Naive thymus-derived CD4-positive, alpha-beta T cell (primary cell): ENCODE measurements around the gene UBASH3B. TPM values are rescaled to one million over a fixed set of nuclear protein-coding genes. Genes with fewer than 3 reads are reported as not detected.
A peak's percentile ranks its signal among the peaks of the same experiment; 100 is the strongest.

Experiments
- ATAC-seq: fragments of 150-1000 bp; cut with Tn5 transposase; 2 replicates; pipeline ENCODE4 v1.10.0; 2021; ENCODE audit warnings: mild to moderate bottlenecking, moderate library complexity
- CTCF ChIA-PET: fragments of 350-600 bp; sonication (Branson Sonifier 250); formaldehyde crosslinking; loops from one replicate; lab custom pipeline; 2021; ENCODE audit warnings: antibody characterized with exemption; lab: Charles Lee
- POLR2A ChIA-PET: fragments of 350-600 bp; sonication (Branson Sonifier 250); formaldehyde crosslinking; loops from one replicate; lab custom pipeline; 2021; ENCODE audit warnings: antibody characterized with exemption, inconsistent platforms; lab: Charles Lee
- DNase-seq, 9 donors: peaks; one replicate each; pipeline versions ENCODE4 v3.0.0 to v3.0.0-alpha.2; 2020 to 2022; ENCODE audit warnings: mixed read lengths in 1 of 9
- H3K27ac ChIP-seq: one replicate; pipeline ENCODE4 v1.7.0; 2013; ENCODE audit warnings: mild to moderate bottlenecking, low read depth, low read length, moderate library complexity
- H3K27me3 ChIP-seq, 2 donors: one replicate each; pipeline ENCODE4 v1.7.0; 2013; ENCODE audit warnings: low read length in 2 of 2, mild to moderate bottlenecking in 2 of 2, moderate library complexity in 2 of 2; ENCODE audit not compliant: control insufficient read depth in 2 of 2, insufficient read depth in 2 of 2
- H3K36me3 ChIP-seq, 3 experiments: 1 replicate in 2 of 3; 2 replicates in 1 of 3; pipeline ENCODE4 v1.7.0; 2013; ENCODE audit warnings: low read length in 3 of 3, mild to moderate bottlenecking in 3 of 3, moderate library complexity in 1 of 3; ENCODE audit not compliant: insufficient read depth in 3 of 3, control insufficient read depth in 2 of 3
- H3K4me1 ChIP-seq, 2 donors: one replicate each; pipeline ENCODE4 v1.7.0; 2013; ENCODE audit warnings: low read length in 2 of 2, mild to moderate bottlenecking in 2 of 2, moderate library complexity in 1 of 2; ENCODE audit not compliant: control insufficient read depth in 2 of 2, insufficient read depth in 2 of 2
- H3K4me3 ChIP-seq: 2 replicates; pipeline ENCODE4 v1.7.0; 2013; ENCODE audit warnings: mild to moderate bottlenecking, low read length
- H3K9me3 ChIP-seq, 3 experiments: 1 replicate in 2 of 3; 2 replicates in 1 of 3; pipeline ENCODE4 v1.7.0; 2013; ENCODE audit warnings: low read length in 3 of 3; ENCODE audit not compliant: control insufficient read depth in 2 of 3
- H3K27ac Mint-ChIP-seq, 9 donors: one replicate each; pipeline ENCODE4 v1.8.0; 2020 to 2022; ENCODE audit warnings: mixed read lengths in 9 of 9, mild to moderate bottlenecking in 8 of 9, moderate library complexity in 5 of 9, inconsistent platforms in 2 of 9
- H3K27me3 Mint-ChIP-seq, 5 donors: one replicate each; pipeline ENCODE4 v1.8.0; 2021 to 2022; ENCODE audit warnings: mixed read lengths in 5 of 5, mild to moderate bottlenecking in 1 of 5
- H3K36me3 Mint-ChIP-seq, 5 donors: one replicate each; pipeline ENCODE4 v1.8.0; 2020 to 2022; ENCODE audit warnings: mixed read lengths in 5 of 5, mild to moderate bottlenecking in 3 of 5, inconsistent platforms in 1 of 5
- H3K4me1 Mint-ChIP-seq, 7 donors: one replicate each; pipeline ENCODE4 v1.8.0; 2020 to 2022; ENCODE audit warnings: mixed read lengths in 7 of 7, mild to moderate bottlenecking in 3 of 7, inconsistent platforms in 1 of 7
- H3K4me3 Mint-ChIP-seq, 10 donors: one replicate each; pipeline ENCODE4 v1.8.0; 2020 to 2022; ENCODE audit warnings: mild to moderate bottlenecking in 10 of 10, mixed read lengths in 10 of 10, moderate library complexity in 6 of 10, inconsistent platforms in 2 of 10
- H3K9me3 Mint-ChIP-seq, 11 donors: one replicate each; pipeline ENCODE4 v1.8.0; 2020 to 2022; ENCODE audit warnings: mixed read lengths in 11 of 11, mild to moderate bottlenecking in 4 of 11, inconsistent platforms in 1 of 11, moderate library complexity in 1 of 11
- intact Hi-C, 2 donors: fragments of 100-400 bp; cut with micrococcal nuclease; formaldehyde crosslinking; loops; one replicate each; pipeline ENCODE4 v1.15.1; 2023
- polyA plus RNA-seq, 2 donors: library from polyadenylated mRNA; unstranded; fragments of 300-500 nt; fragmentation: Illumina TruSeq; gene quantifications; one replicate each; pipeline ENCODE4 v1.2.3, GENCODE V29; 2021
- total RNA-seq, 6 experiments: library from RNA in 5 of 6; stranded (reverse) in 5 of 6; gene quantifications; 1 replicate in 5 of 6; 2 replicates in 1 of 6; pipeline ENCODE4 v1.2.3 and lab custom pipeline; 2021 to 2026

The UBASH3B gene
- total and polyA plus RNA-seq, 7 experiments from 2014 or later, result 10.3 to 49.8 (median 42.3) TPM

DNA sequence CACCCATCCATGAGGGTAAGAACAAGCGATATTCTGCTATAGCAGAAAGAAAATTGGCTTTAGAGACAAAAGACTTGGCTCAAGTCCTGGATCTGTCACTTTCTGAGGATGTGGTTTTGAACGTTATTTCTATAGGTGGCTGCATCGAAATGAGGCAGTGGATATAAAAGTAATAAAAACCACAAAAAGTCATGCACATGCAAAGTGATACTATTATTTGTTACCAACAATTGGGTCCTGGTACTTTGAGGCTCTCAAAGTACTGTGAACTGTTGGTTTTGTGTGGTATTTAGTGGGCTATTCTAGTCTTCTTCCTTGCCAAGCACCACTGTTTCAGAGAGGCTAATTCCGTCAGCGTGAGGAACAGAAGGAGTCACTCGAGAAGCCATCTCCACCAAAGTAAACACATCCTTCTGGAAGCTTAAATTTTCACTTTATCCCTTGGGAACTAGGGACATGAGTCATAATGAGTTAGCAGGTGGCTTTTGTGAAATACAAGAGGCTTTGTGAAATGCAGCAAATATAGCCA, 13.1 kb downstream of the UBASH3B start:
- Mint-ChIP-seq H3K27me3 (peaks cover 0 to 9% (median 0%) of the 10 kb centered on the region in 5 donors), H3K4me1 (peaks cover 36 to 91% (median 77%) of the 10 kb centered on the region in 7 donors), H3K9me3 (peaks cover 0 to 8% (median 4%) of the 10 kb centered on the region in 11 donors), H3K4me3 (peak overlapping the region; percentile 9 to 77 (median 62)), H3K27ac (peak overlapping the region in 8 of 9 donors; percentile 79 to 99 (median 90)), H3K36me3 (peaks cover 0 to 34% (median 18%) of the 10 kb centered on the region in 5 donors)
- DNase-seq, result peak in 6 of 9 donors; percentile 22 to 68 (median 52)
- peaks cover 0 to 10% (median 0%) of the 10 kb centered on the region in 3 experiments for H3K36me3 ChIP-seq
- no peaks in the 10 kb centered on the region for H3K27me3 ChIP-seq
- ChIA-PET CTCF (interaction anchor here (0.8 to 4.0 kb wide), 5 partner anchors 27 to 387 kb away, joined by 3 to 28 read pairs (median 3); no protein-coding TSS in a partner anchor), POLR2A (interaction anchor here (0.8 to 6.1 kb wide), 13 partner anchors 10 to 88 kb away, joined by 3 to 47 read pairs (median 5); partner anchors contain the start of gene UBASH3B)
- intact Hi-C loops, result loop anchor here in 1 of 2 donors (1.0 kb wide), 1 partner anchor 12 kb away; no protein-coding TSS in a partner anchor
- peak overlapping the region; percentile 55 for H3K27ac ChIP-seq
- H3K4me1 ChIP-seq, result peaks cover 45 to 53% of the 10 kb centered on the region in 2 donors
- H3K4me3 ChIP-seq, result no peak overlapping the region
- peak; percentile 47 for ATAC-seq
- H3K9me3 ChIP-seq, result no peaks in the 10 kb centered on the region

DNA sequence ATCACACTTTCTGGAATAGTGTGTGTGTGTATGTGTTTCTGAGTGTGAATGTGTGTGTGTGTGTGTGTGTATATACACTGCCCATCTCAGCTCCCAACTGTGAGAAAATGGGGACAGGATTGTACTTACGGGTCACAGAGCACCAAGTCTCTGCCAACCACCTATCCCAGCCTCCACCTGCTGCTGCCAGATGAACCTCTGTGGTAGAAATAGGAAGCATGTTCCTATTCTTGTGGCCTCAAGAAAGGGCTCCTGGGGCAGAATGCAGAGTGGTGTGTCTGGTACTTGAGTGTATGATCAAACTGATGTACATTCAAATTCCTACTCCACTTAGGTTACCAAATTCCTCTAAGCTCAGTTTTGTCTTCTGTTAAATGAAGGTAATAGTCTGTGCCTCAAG, 14.6 kb downstream of the UBASH3B start:
- ATAC-seq, result no peak
- H3K27me3 Mint-ChIP-seq, result peaks cover 0 to 9% (median 0%) of the 10 kb centered on the region in 5 donors
- Histone ChIP-seq H3K4me1 (peaks cover 54 to 60% of the 10 kb centered on the region in 2 donors), H3K9me3 (no peaks in the 10 kb centered on the region), H3K27me3 (no peaks in the 10 kb centered on the region), H3K27ac (peak overlapping the region; percentile 55), H3K4me3 (no peak overlapping the region), H3K36me3 (no peaks in the 10 kb centered on the region)
- DNase-seq, result no peak
- H3K9me3 Mint-ChIP-seq, result peaks cover 0 to 8% (median 4%) of the 10 kb centered on the region in 11 donors
- H3K36me3 Mint-ChIP-seq, result peaks cover 0 to 29% (median 18%) of the 10 kb centered on the region in 5 donors
- peaks cover 37 to 95% (median 78%) of the 10 kb centered on the region in 7 donors for H3K4me1 Mint-ChIP-seq
- intact Hi-C loops, result no loop called here
- peak overlapping the region in 9 of 10 donors; percentile 4 to 73 (median 44) for H3K4me3 Mint-ChIP-seq
- CTCF ChIA-PET, result interaction anchor here (0.9 to 4.0 kb wide), 5 partner anchors 14 to 85 kb away, joined by 3 to 28 read pairs (median 3); no protein-coding TSS in a partner anchor
- H3K27ac Mint-ChIP-seq, result peak overlapping the region in 8 of 9 donors; percentile 69 to 99 (median 92)
- POLR2A ChIA-PET, result interaction anchor here (0.8 to 6.1 kb wide), 10 partner anchors 12 to 164 kb away, joined by 3 to 47 read pairs (median 6); partner anchors contain the start of gene UBASH3B

DNA sequence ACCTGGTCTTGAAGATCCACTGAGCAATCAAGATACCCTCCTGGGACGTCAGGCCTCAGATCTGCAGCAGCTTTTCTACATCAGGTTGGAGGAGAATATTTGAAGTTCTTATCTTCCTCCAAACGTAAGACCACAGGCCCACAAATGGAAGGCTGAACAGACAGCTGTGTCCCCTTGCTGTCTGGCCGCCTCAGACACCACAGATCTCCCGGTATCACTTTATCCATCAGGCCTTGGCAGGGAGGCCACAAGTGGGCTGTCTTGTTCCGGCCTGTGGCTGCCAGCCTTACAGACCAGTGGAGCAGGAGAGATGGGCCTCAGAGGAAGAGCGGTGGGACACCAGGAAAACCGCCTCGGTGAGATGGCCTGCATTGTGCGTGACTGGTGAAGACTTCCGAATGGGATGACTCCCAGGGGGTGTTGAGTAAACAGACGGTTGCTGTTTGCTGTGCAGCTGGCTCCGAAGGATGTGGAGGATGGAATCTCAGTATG, 15.9 kb downstream of the UBASH3B start:
- H3K9me3 Mint-ChIP-seq, result peaks cover 0 to 8% (median 4%) of the 10 kb centered on the region in 11 donors
- H3K27me3 Mint-ChIP-seq, result peaks cover 0 to 9% (median 0%) of the 10 kb centered on the region in 5 donors
- POLR2A ChIA-PET, result interaction anchor here (1.4 to 6.1 kb wide), 4 partner anchors 8 to 25 kb away, joined by 4 to 47 read pairs (median 26); partner anchors contain the start of gene UBASH3B
- peak overlapping the region in 4 of 10 donors; percentile 12 to 60 (median 26) for H3K4me3 Mint-ChIP-seq
- Histone ChIP-seq H3K27me3 (no peaks in the 10 kb centered on the region), H3K4me1 (peaks cover 61 to 69% of the 10 kb centered on the region in 2 donors), H3K9me3 (no peaks in the 10 kb centered on the region), H3K27ac (no peak overlapping the region), H3K36me3 (no peaks in the 10 kb centered on the region), H3K4me3 (no peak overlapping the region)
- H3K27ac Mint-ChIP-seq, result peak overlapping the region in 8 of 9 donors; percentile 58 to 99 (median 84)
- H3K36me3 Mint-ChIP-seq, result peaks cover 0 to 26% (median 18%) of the 10 kb centered on the region in 5 donors
- ATAC-seq (no peak), DNase-seq (no peak)
- CTCF ChIA-PET, result interaction anchor here (2.0 to 4.5 kb wide), 2 partner anchors 15 to 84 kb away, joined by 8 to 29 read pairs; no protein-coding TSS in a partner anchor
- H3K4me1 Mint-ChIP-seq, result peaks cover 44 to 98% (median 82%) of the 10 kb centered on the region in 7 donors
- intact Hi-C loops, result no loop called here

DNA sequence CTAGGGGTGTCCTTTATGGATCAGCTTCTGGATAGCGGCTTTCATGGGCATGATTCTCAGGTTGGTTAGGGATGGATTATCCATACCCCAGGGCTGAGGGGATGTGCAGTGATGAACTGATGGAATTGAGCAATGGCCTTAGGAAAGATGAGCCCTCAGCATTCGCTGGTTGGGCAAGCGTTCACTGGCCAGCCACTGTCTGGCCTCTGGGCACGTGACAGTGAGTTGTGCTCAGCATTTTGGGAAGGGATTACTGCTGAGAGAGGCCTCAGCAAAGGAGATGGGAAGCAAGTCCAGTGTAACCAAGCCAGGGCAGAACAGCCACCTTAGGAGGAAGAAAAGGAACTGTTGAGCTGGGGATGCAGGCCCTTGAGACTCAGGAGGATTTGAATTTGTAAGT, 17.4 kb downstream of the UBASH3B start:
- intact Hi-C loops, result no loop called here
- ChIA-PET CTCF (interaction anchor here (1.9 to 4.5 kb wide), 3 partner anchors 12 to 83 kb away, joined by 5 to 29 read pairs (median 17); no protein-coding TSS in a partner anchor), POLR2A (interaction anchor here (2.4 to 4.5 kb wide), 3 partner anchors 12 to 25 kb away, joined by 6 to 64 read pairs (median 34); no protein-coding TSS in a partner anchor)
- Histone ChIP-seq H3K27me3 (no peaks in the 10 kb centered on the region), H3K4me1 (peaks cover 51 to 77% of the 10 kb centered on the region in 2 donors), H3K36me3 (no peaks in the 10 kb centered on the region), H3K4me3 (no peak overlapping the region), H3K9me3 (no peaks in the 10 kb centered on the region), H3K27ac (no peak overlapping the region)
- Mint-ChIP-seq H3K36me3 (peaks cover 0 to 19% (median 16%) of the 10 kb centered on the region in 5 donors), H3K4me1 (peaks cover 38 to 98% (median 84%) of the 10 kb centered on the region in 7 donors), H3K27me3 (peaks cover 0 to 5% (median 0%) of the 10 kb centered on the region in 5 donors), H3K9me3 (peaks cover 0 to 8% (median 4%) of the 10 kb centered on the region in 11 donors), H3K27ac (peak overlapping the region; percentile 3 to 99 (median 92)), H3K4me3 (peak overlapping the region in 7 of 10 donors; percentile 2 to 74 (median 60))
- DNase-seq, result no peak
- ATAC-seq, result no peak

DNA sequence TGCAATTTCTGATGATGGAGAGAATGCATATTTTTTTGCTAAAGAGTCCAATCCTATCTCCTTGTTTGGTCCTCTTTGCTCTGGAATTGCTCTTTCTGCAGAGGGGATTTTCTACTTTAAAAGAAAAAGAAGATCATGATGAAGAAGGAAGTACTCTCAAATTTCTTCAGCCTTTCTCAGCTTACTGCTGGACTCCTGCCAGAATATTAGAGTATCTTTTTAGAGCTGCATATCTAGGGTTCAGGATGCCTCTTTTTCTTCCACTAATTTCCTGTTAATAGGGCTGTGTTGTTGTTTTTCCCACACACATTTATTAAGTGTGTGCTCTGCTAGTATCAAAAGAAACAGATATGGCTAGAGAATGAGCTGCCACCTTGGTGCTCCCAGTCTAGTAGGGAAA, 18.2 kb downstream of the UBASH3B start:
- intact Hi-C loops, result loop anchor here (2.0 kb wide), 3 partner anchors 17 to 49 kb away; no protein-coding TSS in a partner anchor

DNA sequence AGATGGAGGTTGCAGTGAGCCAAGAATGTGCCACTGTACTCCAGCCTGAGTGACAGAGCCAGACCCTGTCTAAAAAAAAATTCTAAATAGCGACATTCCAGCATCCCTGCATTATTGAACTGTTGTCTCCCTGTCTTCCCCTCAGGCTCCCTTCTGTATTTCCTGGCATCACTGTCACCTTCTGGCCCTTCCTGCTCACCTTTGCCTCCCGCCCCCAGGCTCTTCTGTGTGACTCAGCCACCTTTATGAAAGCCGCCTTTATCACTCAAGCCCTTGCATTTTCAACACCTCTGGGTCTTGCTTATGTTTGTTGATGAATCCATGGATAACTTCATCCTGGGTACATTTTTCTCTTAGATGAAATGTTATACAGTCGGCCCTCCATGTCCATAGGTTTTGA, 21.1 kb downstream of the UBASH3B start:
- Histone ChIP-seq H3K27ac (peak overlapping the region; percentile 81), H3K27me3 (no peaks in the 10 kb centered on the region), H3K36me3 (no peaks in the 10 kb centered on the region), H3K4me1 (peaks cover 26 to 51% of the 10 kb centered on the region in 2 donors), H3K4me3 (no peak overlapping the region), H3K9me3 (no peaks in the 10 kb centered on the region)
- peak overlapping the region; percentile 4 to 70 (median 58) for H3K4me3 Mint-ChIP-seq
- ChIA-PET POLR2A (interaction anchor here (0.6 to 4.5 kb wide), 5 partner anchors 9 to 79 kb away, joined by 3 to 64 read pairs (median 19); no protein-coding TSS in a partner anchor), CTCF (interaction anchor here (0.6 kb wide), 1 partner anchor 10 kb away, joined by 3 read pairs; no protein-coding TSS in a partner anchor)
- DNase-seq (no peak), ATAC-seq (no peak)
- H3K9me3 Mint-ChIP-seq, result no peaks in the 10 kb centered on the region
- H3K27me3 Mint-ChIP-seq, result peaks cover 0 to 9% (median 0%) of the 10 kb centered on the region in 5 donors
- H3K4me1 Mint-ChIP-seq, result peaks cover 23 to 94% (median 77%) of the 10 kb centered on the region in 7 donors
- H3K36me3 Mint-ChIP-seq, result peaks cover 0 to 9% (median 0%) of the 10 kb centered on the region in 5 donors
- intact Hi-C loops, result no loop called here
- peak overlapping the region; percentile 42 to 99 (median 88) for H3K27ac Mint-ChIP-seq

More for the DNA sequence above, 18.2 kb downstream of the UBASH3B start:
- peaks cover 32 to 98% (median 83%) of the 10 kb centered on the region in 7 donors for H3K4me1 Mint-ChIP-seq
- ChIA-PET CTCF (interaction anchor here (0.9 to 4.5 kb wide), 10 partner anchors 9 to 82 kb away, joined by 3 to 29 read pairs (median 7); partner anchors contain the start of gene UBASH3B), POLR2A (interaction anchor here (0.6 to 4.5 kb wide), 14 partner anchors 10 to 109 kb away, joined by 3 to 64 read pairs (median 8); partner anchors contain the start of gene UBASH3B)
- DNase-seq, result peak in 1 of 9 donors; percentile 20
- H3K9me3 Mint-ChIP-seq, result peaks cover 0 to 8% (median 4%) of the 10 kb centered on the region in 11 donors
- Histone ChIP-seq H3K36me3 (no peaks in the 10 kb centered on the region), H3K27me3 (no peaks in the 10 kb centered on the region), H3K27ac (peak overlapping the region; percentile 36), H3K4me1 (peaks cover 43 to 70% of the 10 kb centered on the region in 2 donors), H3K9me3 (no peaks in the 10 kb centered on the region), H3K4me3 (no peak overlapping the region)
- peak overlapping the region in 8 of 9 donors; percentile 48 to 99 (median 88) for H3K27ac Mint-ChIP-seq
- no peak for ATAC-seq
- H3K4me3 Mint-ChIP-seq, result peak overlapping the region in 7 of 10 donors; percentile 2 to 70 (median 37)
- peaks cover 0 to 19% (median 16%) of the 10 kb centered on the region in 5 donors for H3K36me3 Mint-ChIP-seq
- peaks cover 0 to 3% (median 0%) of the 10 kb centered on the region in 5 donors for H3K27me3 Mint-ChIP-seq
